GM21717 (cell line): Measurements from ENCODE around the gene STEAP2.
"Not testable (repeated sequence)": the region's sequence is repeated elsewhere in the genome, so short reads cannot be mapped to it uniquely, and the experiment has no call there.

Experiments used
- ATAC-seq: cut with Tn5 transposase; IDR thresholded peaks from one replicate; pipeline ENCODE4 v1.9.1; 2021; ENCODE audit warnings: mild to moderate bottlenecking, moderate library complexity; ENCODE audit not compliant: unreplicated experiment

The STEAP2 gene

GRCh38 chr7:90232430-90232829, 20.9 kb downstream of the STEAP2 start:
- ATAC-seq = no peak

- ATAC-seq = no peak
Observed at GRCh38 chr7:90233569-90233968, 22.0 kb downstream of the STEAP2 start.

- ATAC-seq = no peak
Observed at GRCh38 chr7:90236721-90237289, 25.3 kb downstream of the STEAP2 start.

- ATAC-seq = no peak
Observed at GRCh38 chr7:90238022-90238421, 26.5 kb downstream of the STEAP2 start.

- ATAC-seq = no peak
Observed at GRCh38 chr7:90238583-90238982, 27.0 kb downstream of the STEAP2 start.

- ATAC-seq = no peak
Observed at GRCh38 chr7:90239050-90239449, 27.5 kb downstream of the STEAP2 start.

- no peak for ATAC-seq
Observed at GRCh38 chr7:90239625-90240228, 28.2 kb downstream of the STEAP2 start.

DNA sequence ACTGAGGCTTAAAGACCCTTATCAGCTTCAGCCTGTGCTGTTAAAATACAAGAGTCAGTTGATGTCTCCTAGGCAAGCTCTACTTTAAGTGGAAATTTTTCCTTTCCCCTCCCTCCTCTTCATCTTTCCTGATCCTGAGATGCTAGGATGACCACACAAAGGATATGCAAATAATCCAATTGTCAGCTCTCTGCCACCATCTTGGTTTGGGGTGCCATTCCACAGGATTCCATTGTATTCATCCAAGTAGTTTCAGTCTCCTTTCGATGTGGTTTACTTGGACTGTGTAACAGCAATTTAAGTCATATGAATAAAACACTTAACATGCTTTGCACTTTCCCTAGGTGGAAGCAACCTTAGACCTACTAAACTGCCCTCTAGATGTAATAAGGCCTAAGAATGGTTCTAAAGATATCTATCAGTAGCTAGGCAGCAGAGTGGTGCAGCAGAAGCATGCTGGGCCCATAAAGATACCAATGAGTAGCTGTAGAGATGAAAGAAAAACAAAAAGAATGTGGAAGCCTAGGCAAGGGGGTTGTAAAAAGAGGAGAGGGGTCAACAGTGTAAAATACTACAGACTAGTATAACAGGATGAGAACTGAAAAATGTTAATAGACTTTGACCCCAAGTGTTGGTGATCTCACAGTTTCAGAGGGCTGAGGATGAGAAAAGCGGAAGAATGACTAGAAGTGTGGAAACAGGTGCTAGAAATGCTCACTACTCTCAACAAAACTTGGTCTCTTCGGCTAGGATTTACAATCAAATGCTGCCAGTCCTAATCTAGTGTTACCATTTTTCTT, 31.0 kb downstream of the STEAP2 start:
- peak; percentile 67 for ATAC-seq

DNA sequence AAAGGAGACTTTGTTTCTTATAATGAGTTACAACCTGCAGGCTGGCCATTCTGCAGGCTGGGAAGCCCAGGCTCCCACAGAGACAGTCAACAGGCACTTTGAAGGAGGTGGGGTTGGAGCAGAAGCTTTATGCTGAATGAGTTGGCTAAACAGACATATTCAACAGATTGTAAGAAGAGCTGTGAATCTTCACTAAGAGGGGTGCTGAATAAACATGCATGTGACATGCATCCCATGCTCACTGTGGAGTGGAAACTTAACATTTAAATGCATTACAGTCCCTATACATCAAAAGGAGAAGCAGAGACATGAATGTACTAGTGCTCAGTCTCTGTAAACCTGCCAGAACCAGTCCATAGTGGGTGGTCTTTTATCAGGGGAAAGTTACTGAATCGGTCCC, 32.0 kb downstream of the STEAP2 start:
- no peak for ATAC-seq

DNA sequence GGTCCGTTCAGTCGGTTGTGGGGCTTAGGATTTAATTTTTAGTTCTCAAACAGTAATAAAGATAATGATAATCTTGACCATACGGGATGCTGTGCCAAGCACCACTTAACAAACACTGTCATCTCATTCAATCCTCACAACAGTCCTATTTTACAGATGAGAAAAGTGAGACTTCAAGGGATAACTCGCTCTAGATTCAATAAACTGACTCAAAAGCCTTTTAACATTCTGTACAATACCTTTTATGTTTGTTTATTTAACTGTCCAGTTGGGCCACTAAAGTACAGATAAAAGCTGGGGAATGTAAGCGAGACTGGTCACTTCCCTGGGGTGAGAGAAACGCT, 33.0 kb downstream of the STEAP2 start:
- ATAC-seq = no peak

GRCh38 chr7:90244909-90245851, 33.6 kb downstream of the STEAP2 start, which contains the start of gene CFAP69:
CFAP69 (plus strand) TSS chr7:90245174; CDS start chr7:90245425, 251 bp downstream.
- ATAC-seq = peak; percentile 89

DNA sequence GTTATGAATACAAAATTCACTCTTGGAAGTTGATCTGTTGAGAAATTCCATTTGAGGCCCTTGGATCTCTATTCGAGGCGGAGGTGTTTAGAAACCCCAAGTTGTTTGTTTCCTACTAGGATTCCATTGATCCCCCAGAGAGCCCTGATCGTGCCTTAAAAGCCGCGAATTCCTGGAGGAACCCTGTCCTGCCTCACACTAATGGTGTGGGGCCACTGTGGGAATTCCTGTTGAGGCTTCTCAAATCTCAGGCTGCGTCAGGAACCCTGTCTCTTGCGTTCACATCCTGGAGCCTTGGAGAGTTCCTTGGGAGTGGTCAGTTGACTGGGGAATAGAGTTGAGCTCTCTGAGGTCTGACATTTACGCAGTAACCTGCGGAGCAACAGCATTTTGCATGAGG, 34.6 kb downstream of the STEAP2 start:
- no peak for ATAC-seq

DNA sequence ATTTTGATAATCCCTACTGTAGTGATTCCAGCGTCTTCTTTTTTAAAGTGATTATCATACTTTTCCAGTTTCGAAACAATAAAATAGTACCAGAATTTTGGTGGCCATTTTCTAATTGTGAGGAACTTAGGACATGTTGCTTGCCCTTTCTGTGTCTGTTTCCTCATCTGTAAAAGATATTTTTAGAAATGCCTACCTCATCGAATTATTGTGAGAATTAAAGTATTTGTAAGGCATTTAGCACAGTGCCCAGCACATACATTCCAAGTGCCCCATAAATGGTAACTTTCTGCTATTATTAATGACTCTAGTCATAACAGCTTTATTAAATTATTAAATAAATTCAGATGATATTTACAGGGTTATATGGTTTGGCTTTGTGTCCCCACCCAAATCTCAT, 37.2 kb downstream of the STEAP2 start:
- ATAC-seq = no peak

DNA sequence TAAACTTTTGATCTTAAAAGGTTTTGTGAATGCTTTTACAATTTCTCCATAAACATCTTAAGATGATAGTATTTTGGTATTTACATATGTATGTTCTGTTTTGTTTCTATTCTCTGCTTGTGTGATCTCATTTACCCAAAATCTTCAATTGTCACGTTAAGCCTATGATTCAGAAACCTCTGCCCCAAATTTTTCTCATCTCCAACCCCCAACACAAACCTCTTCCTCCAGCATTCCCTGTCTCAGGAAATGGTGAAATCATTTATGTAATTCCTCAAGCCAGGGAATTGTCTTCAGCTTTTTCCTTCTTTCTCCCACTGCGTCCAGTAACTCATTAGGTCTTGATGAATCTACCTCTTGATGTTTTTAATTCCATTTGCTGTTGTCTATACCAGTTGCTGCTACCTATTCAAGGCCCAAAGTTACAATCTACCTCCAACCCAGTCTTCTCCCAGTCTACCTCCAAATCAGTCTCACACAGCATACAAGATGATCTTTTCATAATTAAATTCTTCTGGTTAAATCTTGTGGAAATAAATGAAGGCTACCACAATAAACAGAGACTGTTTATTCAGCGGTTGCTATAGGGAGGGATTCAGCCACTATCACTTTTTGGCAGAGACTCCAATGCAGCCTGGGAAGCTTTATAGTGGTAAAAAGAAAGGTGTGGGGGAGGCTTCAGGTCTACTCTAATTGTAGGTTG, 39.2 kb downstream of the STEAP2 start:
- no peak for ATAC-seq

GRCh38 chr7:90251304-90251635, 39.7 kb downstream of the STEAP2 start:
- no peak for ATAC-seq

GRCh38 chr7:90256011-90256410, 44.5 kb downstream of the STEAP2 start:
- ATAC-seq = not testable (repeated sequence)

- no peak for ATAC-seq
Observed at GRCh38 chr7:90256778-90257177, 45.2 kb downstream of the STEAP2 start.

DNA sequence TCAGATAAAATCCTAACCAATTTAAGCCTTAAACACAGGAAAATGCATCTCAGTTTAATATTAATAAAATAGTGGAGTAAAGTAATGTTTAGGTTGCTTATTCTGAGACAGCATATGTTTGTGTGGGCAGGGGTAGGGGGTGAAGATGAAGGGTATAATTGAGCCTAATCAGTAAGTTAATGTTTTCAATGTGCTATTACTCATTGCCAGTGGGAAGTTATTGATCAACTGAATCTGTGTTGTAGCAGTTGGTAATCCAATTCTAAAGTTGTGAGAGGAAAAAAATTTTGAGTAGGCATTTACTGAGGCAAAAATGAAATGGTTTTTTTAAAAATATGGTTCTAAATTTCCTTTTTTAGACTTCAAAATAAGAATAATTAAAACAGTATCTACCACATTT, 49.9 kb downstream of the STEAP2 start:
- no peak for ATAC-seq

DNA sequence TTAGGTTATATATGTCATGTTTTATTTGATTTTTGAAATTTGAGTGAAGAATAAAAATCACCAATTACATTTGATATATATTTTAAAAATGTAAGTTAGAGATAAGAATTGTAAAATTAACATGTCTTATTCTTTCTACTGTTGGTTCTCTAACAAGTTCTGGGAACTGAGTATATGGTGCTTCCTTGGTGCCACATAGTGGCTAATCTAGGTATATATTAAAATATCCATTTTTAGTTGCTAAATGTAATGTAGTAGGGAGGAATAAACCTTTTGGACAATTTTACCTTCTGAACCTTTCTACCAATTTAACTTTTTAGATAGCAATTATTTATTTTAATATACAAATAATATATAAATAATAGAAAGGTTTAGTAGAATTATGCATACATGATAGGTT, 50.9 kb downstream of the STEAP2 start:
- peak; percentile 81 for ATAC-seq

DNA sequence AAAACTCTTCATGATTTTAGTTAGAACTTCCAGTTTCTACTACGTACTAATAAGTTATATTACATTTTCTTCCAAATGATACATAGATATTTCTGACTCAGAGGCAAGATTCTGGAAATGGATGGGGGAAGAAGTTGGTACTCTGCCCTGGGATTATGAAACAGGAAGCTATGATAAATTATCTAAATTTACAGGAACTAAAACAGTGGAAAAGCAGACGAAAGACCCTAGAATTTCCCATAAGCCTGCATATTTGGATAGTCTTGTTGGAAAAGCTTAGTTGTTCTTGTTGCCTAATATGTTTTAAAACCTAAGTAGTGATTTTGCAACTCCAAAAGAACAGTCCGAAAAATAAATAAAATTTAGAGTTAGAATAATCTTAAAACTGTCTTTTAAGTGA, 55.3 kb downstream of the STEAP2 start:
- ATAC-seq = no peak
